ENCODE measurements around the gene SEPHS1.

GRCh38 chr10:13382703-13383398 lies 34.8 kb upstream of the SEPHS1 start:
- TF ChIP-seq POLR2AphosphoS5 (IDR thresholded peaks at IDR 0.05), result no peak
- TF ChIP-seq EP300 (IDR thresholded peaks at IDR 0.05), result no peak

All from sigmoid colon (tissue), 4 donors.